ENCODE results near the gene PIGH.

PIGH gene

DNA sequence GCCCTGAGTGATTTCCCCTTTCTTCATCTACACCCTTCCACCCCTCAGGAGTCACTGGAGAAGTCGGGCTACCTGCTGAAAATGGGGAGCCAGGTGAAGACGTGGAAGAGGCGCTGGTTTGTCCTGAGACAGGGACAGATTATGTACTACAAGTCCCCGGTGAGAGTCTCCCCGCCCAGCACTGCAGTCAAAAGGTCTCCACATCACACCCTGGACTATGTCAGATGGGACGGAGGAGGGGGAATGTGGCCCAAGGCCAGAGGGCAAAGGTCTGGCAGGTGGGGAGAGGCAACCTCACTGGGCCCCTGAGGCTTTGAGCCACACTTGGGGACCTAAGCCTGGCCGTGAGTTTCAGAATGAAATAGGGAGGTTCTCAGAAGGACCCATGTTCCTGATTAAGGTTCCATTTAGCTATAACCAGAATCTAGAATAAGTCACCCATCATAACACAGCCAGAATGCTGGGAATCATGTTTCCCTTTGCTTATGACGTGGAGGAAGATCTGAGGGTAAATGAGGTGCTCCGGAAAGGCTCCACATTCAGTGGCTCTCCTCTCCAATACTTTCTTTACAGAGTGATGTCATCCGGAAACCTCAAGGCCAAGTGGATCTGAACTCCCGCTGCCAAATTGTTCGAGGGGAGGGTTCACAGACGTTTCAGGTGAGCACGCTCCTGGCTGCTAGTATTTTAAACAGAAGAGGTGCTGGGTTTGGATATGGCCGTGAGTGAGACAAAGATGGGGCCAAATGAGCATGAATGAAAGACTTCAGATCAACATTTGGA, 26.6 kb downstream of the PIGH start:
- no peak for DNase-seq

DNA sequence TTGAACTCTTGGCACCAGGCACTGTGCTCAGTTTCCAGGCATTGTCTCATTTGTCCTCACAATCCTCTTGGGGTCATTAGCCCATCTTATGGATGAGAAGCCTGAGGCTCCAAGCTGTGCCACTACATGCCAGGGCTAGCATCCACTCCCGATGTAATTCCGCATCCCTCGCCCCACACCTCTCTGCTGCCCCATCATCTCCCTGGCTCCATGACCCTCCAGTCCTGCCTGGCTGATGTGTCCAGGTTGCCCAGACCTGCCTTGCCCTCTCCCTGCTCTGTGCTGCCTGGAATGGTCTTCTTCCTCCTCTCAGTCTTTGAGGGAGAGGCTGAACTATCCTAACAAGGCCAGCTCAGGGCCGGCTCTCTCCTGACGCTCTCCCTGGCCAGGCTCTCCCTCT, 27.5 kb downstream of the PIGH start:
- no peak for DNase-seq

DNA sequence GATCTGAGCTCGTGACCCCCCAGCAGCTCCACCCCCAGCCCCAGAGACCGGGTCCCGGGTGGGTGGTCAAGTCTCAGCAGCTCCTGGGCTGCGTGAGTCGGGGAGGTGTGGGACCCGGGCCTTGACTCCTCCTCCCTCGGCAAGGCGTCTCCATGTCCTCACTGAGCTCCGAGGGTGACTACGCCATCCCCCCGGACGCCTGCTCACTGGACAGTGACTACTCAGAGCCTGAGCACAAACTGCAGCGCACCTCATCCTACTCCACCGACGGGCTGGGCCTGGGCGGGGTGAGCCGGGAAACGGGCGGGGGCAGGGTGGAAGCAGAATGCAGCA, 28.1 kb downstream of the PIGH start:
- no peak for DNase-seq

DNA sequence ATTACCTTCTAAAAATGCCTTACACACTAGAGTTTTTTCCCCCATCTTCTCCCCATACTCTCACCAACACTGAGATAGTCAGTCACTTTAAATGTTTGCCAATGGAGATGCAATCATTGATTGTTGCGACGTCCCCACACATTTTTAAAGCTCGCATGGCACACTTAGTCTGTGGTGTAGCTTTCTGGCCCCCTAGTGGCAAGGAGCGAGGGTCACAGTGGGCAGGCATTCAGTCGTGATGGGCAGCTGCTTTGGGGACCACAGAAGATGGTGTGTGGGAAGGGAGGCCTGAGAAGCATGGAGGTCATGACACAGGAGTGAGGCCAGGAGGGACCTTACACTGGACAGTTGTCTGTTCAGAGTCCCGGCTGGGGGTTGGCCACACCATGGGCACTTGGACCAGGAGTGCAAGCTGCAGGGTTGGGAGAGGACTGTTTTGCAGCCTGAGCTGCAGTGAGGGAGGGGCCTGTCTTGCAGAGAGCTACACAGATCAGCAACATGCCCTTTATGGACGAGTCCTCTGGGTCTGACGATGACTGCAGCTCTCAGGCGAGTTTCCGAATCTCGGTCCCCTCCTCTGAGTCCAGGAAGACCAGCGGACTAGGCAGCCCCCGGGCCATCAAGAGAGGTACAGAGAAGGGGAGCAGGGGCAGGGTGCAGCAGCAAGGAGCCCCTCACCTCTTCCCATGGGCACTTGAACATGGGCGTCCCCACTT, 28.6 kb downstream of the PIGH start:
- peak; percentile 81 for DNase-seq

DNA sequence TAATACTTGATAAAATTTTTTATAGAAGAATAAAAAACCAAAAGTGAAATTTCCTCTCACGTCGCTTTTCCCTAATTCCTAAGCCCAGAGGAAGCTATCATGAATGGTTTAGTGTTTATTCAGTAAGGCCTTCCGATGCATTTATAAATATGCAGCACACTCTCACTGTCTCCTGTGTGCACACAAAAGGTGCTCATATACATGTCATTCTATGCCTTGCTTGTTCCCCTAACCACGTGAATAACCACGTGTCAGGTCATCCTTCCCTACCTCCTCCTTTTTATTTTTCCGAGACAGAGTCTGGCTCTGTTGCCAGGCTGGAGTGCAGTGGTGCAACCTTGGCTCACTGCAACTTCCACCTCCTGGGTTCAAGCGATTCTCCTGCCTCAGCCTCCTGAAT, 29.6 kb downstream of the PIGH start:
- no peak for DNase-seq

DNA sequence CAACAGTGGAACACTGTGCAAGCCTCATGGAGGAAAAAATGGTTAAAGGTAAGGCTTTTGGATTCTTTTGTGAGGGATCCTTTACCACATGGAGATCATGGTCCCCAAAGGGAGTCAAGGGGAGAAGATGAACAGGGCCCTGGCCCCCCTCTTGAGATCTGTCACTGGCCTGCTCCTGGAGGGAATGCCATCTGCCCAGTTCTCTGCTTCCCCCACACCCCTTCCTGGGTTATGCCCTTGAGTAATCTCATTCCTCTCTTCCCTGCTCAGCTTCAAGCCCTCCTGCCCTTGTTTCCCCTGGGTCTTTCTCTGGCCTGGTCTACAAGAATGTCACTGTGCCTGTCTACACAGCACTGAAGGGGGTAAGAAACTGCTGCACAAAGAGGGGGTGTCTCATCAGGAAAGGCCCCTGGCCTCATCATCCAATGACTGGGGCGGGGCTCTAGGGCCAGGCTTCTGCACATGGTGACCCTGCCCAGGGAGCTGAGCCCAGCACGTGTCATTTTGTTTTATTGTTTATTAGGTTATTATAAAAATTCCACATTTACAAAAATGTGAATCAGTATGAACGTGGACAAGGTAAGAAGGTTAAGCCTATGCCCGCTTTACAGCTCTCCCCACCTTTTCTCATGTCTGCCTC, 30.3 kb downstream of the PIGH start:
- DNase-seq, result no peak

DNA sequence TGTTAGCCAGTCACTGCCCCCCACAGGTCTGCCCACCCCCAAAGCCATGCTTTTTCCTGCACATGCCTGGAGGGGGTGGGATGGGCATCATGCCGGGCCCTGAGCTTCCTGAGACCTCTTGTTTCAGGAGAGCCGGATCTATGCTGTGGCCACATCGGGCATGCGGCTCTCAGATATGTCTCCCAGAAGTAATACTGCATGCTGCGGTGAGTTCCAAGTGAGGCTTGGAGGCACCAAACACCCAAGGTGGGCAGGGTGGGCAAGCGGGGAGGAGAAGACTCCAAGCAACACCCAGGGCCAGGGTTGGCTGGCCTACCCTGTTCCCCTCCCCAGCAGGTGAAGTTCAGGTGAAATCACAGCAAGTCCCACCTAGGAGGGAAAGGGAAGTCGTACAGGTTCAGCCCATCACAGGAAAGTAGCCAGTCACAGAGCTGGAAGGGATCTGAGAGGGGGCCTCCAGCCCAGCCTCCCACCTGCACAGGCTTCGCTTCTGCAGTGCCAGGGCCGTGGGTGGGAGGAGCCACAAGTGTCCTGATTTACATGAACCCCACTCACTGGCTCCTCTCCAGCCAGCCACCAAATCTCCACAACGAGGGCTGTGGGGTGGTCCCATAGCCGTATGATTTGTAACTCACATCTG, 30.9 kb downstream of the PIGH start:
- no peak for DNase-seq

DNA sequence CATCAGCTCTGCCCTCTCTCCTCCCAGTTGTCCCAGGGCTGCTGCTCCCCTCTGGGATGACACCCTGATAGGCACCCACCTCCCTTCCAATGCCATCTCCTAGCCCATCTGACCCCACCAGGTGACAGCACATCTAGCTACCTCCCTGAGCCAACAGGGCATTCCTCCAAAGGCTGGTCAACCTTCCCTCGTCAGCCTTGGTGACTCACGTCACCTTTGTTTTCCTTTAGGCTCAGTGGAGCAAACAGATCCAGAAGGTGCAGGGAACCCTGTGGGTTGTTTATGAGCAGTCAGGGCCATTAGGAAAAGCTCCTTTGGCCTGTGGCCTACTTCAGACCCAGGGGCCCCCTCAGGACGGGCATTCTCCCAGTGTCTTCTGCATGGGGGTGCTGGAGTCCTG, 32.4 kb downstream of the PIGH start:
- no peak for DNase-seq

DNA sequence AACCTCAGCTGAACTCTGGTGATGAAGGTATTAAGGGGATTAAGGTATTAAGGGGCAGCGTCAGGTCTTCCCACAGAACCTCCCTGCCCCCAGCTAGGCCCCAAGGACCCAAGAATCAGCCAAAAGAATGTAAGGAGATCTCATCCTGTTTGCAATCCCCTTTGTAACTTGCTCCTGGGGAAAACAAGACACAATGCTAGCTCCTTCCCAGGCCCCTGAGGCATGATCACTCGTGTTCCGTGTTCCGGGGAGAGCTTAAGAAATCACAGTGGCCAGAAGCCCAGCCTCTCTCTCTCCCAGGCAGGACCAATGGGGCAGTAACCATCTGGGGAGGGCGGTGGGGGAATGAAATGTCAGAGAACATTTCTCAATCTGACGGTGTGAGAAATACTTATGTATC, 33.2 kb downstream of the PIGH start:
- no peak for DNase-seq

DNA sequence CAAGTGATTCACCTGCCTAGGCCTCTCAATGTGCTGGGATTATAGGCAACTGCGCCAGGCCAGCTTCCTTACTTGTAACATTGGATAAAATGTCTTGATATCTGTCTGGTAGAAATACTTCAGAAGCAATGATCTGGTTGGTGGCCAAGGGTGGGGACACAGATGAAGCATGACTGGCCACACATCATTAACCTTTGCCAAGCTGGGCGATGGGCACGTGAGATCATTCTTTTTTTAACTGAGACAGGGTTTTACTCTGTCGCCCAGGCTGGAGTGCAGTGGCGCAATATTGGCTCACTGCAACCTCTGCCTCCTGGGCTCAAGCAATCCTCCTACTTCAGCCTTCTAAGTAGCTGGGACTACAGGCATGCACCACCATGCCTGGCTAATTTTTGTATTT, 35.8 kb downstream of the PIGH start:
- no peak for DNase-seq

DNA sequence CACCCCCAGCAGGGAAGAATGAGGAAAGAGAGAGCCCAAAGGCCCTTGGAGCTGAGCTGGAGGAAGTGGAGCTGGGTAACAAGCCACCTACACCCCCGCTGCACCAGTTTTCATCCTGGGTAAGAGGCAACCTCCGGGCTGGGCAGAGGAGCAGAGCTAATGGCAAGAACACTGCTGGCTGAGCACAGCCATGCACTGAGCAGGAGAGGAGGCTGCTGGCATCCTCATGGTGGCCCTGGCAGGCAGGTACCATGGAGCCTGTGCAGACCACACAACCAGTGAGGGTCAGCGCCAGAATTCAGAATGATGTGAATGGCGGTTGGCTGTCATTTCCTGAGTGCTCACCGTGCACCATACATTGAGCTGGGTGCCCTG, 37.3 kb downstream of the PIGH start:
- DNase-seq, result no peak

DNA sequence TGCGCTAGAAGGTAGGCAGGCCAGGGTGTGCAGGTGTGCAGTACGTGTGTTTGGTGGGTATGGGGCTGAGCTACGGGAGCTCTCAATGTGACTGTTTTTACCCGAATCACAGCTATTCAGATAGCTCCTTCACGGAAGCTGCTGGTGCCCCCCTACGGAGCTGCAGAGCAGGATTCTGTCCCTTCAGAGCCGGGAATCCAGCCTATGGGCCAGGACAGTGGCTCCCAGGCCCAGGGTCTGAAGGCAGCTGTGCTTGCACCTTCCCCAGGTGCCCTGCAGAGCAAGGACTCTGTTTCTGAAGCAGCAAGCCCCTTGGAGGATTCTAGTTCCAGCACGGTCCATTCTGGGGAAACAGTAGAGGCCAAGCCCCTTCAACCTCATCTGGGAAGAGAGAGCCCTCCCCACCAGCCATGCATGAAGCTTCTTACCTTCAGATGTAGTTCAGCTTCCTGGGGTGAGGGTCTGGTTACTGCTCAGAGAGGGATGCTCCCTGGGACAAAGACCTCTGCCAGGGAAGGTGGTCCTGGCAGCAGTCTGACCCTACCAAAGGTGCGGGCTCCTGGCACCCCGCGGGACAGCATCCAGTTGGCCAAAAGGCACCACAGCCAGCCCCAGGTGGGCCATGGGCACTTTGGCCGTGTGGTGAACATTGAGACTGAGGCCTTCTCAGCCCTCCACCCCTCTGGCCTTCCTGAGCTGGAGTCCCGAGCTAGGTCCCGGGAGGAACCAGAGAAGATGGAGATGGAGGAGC, 37.9 kb downstream of the PIGH start:
- no peak for DNase-seq

DNA sequence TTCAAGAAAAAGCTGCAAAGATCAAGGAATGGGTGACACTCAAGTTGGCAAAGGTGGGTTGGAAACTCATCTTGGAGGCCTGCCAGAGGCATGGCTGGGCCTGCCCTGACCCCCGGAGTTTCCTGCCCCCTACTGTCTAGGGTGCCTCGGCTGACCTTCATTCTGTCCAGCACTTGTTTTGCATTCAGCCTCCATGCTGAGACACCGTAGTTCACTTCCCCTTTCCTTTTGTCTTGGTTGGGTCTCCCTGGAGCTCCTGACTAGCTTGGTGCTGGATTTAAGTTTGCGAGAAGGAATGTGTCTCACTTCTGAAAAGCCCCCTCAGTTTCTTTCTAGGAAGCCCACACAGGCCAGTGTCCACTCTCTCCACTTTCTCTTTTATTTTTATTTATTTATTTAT, 40.4 kb downstream of the PIGH start:
- DNase-seq, result no peak

DNA sequence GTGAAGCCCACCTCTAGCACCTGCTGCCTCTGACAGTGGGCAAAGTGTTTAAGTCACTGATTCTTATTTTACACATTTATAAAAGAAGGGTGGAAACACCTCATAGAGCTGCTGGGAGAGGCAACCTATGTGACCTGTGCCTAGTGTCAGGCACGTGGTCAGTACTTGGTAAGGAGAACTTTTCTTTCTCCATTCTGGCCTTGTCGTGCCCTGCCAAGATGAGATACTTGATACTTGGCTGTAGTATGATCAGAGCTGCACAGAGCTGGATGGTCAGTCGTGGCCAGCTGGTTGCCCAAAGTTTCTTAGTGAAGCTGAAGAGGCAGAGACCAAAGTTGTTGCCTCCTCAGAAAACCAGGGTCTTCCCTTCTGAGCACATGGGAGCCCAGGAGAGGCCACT, 42.4 kb downstream of the PIGH start:
- DNase-seq, result no peak

DNA sequence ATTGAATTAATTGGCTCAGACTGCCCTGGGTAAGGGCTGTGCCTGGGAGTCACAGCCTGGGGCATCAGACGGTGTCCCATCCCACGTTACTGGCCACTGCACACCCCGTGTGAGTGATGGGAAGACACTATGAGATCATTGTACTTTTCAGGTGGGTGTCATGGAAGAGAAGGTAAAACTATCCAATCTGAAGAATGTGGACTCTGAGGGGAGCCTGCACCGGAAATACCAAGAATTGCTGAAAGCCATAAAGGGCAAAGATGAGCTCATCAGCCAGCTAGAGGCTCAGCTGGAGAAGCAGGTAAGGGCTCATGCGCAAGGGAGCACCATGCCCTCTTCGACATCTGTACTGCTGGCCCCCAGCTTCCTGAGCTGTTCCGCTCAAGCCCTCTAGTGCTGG, 43.0 kb downstream of the PIGH start:
- DNase-seq, result no peak

DNA sequence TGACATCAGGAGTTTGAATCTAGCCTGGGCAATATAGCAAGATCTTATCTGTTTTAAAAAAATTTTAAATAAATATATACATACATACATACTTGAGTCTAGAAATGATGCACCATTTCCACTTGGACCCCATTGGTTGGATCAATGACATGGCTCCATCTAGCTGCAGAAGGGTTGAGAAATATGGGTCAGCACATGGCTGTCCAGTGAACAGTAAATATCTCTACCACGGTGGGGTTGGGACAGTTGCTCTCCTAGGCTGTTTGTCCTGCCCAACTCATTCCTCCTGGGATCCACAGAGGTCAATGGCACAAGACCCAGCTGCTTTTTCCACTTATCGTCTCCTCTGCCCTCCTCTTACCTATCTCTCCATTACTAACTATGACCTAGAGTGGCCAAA, 43.4 kb downstream of the PIGH start:
- DNase-seq, result no peak

DNA sequence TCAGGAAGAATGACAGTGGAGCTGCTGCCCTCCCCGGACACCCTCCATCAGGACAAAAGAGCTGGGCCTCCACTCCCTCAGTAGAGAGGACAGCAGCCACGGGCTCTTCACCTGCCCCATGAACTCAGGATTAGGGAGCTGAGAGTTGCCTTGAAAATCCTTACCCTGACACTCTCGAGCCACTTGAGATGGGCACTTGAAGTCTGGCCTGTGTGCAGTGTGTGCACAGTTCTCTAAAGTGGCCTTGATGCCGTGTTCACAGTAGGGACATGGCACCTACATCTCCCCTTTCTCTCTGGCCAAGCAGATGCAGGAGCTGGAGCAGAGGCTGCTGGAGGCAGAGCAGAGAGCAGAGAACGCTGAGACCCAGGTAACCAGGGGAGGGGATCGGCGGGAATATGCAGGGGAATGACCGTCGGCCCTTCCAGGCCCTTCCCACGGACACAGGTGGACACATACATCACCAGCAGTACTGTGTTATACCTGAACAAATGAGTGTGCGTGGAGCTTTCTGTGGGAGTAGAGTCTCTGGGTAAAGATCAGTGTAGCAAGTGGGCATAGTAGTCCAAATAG, 44.5 kb downstream of the PIGH start:
- DNase-seq, result no peak

DNA sequence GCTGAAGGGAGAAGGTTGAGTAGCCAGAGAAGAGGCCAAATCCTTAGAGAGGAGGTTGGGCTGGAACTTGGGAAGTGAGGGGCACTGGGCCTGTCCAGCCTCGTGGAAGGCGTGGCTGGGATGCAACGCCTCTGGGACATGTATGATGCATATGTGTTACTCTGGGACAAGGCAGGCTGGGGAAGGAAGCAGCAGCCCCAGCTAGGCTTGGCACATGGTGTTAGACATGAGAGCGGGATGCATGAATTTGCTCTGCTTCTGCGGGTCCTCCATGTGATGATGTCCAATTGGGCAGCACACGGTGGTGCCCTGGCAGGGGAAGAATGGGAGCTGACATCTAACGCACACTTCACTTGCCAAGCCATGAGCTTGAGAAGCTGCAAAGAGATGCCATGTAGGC, 45.7 kb downstream of the PIGH start:
- DNase-seq, result no peak

DNA sequence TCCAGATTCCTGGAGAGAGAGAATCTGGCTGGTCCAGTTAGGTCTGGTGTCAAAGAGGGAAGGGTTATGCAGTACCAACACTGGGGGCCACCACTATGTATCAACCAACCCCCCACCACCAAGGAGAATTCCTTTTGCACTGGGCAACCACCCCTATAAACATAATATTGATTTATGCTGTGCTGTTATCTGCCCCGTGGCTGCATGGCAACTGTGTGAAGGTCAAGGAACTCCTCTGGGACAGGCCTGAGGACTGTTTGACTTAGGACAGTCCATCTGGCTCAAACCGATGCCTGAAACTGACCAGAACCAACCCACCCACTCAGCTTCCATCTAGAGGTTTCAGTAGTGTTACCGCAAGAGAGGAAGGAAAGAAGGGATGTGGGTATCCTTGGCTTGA, 46.5 kb downstream of the PIGH start:
- DNase-seq, result no peak

DNA sequence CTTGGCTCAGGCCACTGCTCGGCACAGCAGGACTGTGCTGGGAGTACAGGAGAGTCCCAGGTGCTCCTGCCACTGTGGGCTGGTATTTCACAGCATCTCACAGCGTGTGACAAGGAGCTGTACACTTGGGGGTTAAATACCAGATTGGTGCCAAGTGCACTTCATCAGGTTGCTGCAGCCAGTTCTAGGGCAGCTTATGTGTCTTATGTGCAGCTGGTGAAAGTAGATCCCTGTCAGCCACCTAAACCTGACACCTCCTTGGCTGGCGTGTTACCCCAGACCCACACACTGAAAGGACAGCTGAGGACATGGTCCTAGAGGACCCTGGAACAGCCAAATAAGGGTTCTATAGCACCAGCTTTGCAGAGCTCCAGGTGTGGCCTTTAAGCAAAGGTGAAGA, 48.1 kb downstream of the PIGH start:
- no peak for DNase-seq

DNA sequence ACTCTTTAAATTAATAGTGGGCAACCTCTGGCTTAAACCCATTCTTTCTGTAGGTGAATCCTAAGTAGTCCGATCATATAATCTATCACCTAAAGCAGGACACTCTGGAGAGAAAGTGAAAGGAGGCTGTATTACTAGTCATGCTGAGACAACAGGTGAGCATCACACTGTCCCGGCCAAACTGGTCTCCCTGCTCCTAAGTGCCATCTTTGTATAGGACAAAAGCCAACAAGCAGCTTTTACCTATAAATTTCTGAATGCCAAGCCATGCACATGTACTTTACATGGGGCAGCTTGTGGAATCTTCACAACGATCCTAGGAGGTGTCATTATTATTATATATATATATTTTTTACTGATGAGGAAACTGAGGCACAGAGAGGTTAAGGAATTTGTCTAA, 48.9 kb downstream of the PIGH start:
- no peak for DNase-seq

DNA sequence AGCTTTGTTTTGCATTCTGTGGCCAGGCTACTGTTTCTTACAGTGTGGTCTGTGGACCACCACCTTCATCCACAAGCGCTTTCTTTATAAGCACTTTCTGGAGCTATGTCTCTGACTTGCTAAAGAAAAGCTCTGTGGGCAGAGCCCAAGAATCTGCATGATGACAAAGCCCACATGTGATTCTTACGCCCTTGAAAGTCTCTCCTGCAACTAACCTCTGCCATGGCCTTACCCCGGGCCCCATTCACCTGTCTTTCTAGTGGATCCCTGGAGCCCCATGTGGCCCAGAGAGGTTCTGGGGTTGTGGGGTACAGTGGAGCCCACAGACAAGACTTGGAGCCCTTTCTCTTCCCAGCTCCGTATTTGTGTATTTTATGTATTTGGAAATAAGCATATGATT, 50.3 kb downstream of the PIGH start:
- DNase-seq, result no peak

DNA sequence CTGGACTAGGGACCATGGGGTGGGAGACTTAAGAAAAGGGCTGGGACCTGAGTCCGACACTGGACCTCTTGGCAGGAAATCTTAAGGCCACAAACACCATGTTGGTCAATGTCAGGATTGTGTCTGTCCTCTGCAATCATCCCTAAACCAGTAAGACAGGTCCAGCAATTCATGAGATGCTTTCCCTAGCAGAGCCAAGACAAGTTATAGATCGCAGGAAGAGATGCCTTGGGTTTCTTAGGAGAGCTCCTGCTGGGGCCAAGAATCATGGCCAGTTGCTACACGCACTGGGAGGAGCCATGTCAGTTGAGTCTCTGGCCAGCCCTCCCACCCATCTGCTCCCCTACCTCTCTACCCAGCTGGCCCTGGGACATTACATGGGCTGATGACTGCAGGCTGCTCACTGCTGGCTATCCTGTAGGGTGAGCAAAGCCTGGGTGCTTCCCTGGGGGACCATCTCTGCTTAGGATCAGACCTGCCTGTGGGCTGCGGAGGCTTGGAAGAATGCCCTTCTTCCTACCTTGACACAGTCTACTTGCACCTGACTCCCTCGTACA, 52.8 kb downstream of the PIGH start:
- DNase-seq, result no peak

Data from activated CD8-positive, alpha-beta memory T cell treated with anti-CD3 and anti-CD28 coated beads, Interleukin-2, amount 50 U/mL, for 48 hours (primary cell).